GM10248 (cell line): ENCODE data around the gene MIXL1.

Source experiments
- CTCF ChIA-PET: fragments of 300-600 bp; sonication (Branson Sonifier 250); formaldehyde crosslinking; extraction: SDS; loops from one replicate; lab custom pipeline; 2021; ENCODE audit warnings: antibody characterized with exemption; lab: Yijun Ruan, JAX
- POLR2A ChIA-PET: fragments of 350-650 bp; sonication (Branson Sonifier 250); formaldehyde crosslinking; extraction: SDS; loops from one replicate; lab custom pipeline; 2020; ENCODE audit warnings: antibody characterized with exemption; lab: Yijun Ruan, JAX
- DNase-seq: peaks from one replicate; pipeline ENCODE4 v3.0.0; 2012; ENCODE audit errors: extremely low spot score
- TF ChIP-seq, protein P1 (sequence below): IDR thresholded peaks from 2 replicates; pipeline ENCODE4 v1.5.1; 2012; ENCODE audit warnings: mild to moderate bottlenecking, low read depth; ENCODE audit errors: extremely low read depth, missing control alignments, control extremely low read depth

The MIXL1 gene

DNA sequence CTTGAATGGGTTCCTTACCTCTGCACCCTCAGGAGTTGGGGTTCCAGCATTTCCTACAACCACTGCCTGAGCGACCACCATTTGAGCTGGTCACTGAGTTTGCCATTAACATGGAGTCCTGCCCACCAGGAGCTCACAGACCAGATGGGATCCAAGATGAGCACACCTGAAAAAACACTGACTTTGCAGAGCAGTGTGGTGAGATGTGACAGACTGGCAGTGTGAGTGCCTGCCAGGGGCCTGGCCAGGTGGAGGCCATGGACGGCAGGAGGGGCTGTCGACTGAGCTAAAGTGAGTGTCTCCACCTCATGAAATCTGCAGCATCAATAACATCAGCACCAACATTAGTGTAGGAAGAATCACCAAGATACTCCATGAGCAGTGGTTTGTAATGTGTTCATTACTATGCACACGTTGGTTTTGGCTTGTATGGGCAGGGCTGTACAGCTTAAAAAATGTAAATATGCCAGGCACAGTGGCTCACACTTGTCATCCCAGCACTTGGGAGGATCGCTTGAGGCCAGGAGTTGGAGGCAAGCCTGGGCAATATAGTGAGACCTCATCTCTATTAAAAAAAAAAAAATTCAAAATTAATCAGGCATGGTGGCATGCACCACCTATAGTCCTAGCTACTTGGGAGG is 12.2 kb upstream of the MIXL1 start:
- POLR2A ChIA-PET, result no interaction called here
- CTCF ChIA-PET, result interaction anchor here (1.2 to 4.8 kb wide), 5 partner anchors 12 to 224 kb away, joined by 3 to 53 read pairs (median 4); no protein-coding TSS in a partner anchor

DNA sequence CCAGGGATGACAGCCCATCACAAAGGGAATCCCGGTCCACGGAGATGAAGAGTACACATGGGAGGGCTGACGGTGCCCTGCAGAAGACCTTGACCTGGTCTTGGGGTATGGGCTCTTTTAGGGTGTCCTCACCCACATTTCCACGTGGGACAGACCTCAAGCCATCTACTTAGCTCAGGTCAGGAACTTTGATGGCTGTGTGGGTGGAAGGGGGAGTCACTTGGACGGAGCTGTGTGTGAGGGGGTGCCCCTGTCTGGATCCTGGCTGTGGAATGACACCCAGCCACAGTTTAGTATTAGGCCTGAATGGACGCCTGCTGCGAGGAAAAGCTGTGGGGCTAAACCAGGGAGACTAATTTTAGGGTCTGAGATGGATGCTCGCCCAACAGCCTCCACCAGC is 10.9 kb upstream of the MIXL1 start:
- DNase-seq, result no peak
- CTCF ChIA-PET, result interaction anchor here (2.9 to 4.8 kb wide), 2 partner anchors 13 to 88 kb away, joined by 11 to 53 read pairs; no protein-coding TSS in a partner anchor
- TF ChIP-seq, protein P1, sequence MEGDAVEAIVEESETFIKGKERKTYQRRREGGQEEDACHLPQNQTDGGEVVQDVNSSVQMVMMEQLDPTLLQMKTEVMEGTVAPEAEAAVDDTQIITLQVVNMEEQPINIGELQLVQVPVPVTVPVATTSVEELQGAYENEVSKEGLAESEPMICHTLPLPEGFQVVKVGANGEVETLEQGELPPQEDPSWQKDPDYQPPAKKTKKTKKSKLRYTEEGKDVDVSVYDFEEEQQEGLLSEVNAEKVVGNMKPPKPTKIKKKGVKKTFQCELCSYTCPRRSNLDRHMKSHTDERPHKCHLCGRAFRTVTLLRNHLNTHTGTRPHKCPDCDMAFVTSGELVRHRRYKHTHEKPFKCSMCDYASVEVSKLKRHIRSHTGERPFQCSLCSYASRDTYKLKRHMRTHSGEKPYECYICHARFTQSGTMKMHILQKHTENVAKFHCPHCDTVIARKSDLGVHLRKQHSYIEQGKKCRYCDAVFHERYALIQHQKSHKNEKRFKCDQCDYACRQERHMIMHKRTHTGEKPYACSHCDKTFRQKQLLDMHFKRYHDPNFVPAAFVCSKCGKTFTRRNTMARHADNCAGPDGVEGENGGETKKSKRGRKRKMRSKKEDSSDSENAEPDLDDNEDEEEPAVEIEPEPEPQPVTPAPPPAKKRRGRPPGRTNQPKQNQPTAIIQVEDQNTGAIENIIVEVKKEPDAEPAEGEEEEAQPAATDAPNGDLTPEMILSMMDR, result no peak
- POLR2A ChIA-PET, result no interaction called here

More for the DNA sequence above, 12.2 kb upstream of the MIXL1 start:
- no peak for DNase-seq
- TF ChIP-seq, protein P1, result no peak

DNA sequence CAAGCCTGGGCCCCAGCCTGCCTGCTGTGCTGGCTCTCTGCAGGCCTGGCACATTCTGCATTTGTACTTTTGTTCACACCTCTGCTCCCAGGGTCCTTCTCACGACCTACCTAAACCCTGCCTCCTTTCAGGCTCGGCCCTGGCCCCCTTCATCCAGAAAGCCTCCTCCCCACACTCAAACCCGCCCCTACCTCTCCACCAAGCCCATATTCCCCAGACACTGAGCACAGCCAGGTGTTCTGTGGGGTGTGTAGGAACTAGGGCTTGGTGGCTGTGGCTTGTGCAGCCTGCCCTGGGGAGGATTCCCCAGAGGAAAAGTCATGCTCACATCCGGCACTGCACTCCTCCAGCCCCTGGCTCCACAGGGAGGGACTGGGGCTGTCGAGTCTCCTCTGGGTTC is 8.2 kb upstream of the MIXL1 start:
- TF ChIP-seq, protein P1, result no peak
- POLR2A ChIA-PET, result no interaction called here
- no peak for DNase-seq
- CTCF ChIA-PET, result interaction anchor here (1.0 to 1.5 kb wide), 2 partner anchors 15 to 16 kb away, joined by 3 read pairs; no protein-coding TSS in a partner anchor

DNA sequence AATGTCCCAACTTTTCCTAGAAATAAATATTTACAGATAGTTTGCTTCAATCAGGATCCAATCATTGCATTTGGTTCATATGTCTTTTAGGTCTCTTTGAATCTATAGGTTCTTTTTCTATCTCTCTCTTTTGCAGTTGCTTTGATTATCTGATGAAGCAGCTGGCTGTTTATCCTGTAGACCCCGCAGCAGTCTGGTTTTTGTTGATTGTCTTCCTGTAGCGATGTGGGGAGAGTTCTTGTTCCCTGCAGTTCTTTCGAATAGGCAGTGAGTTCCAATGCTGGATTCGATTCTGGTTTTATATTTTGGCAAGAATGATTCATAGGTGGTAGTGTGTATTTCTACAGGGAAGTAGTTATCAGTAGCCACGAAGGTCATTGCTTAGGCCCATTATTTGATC is 7.4 kb upstream of the MIXL1 start:
- POLR2A ChIA-PET, result no interaction called here
- CTCF ChIA-PET, result interaction anchor here (1.6 kb wide), 1 partner anchor 15 kb away, joined by 4 read pairs; no protein-coding TSS in a partner anchor
- TF ChIP-seq, protein P1, result no peak
- DNase-seq, result no peak

DNA sequence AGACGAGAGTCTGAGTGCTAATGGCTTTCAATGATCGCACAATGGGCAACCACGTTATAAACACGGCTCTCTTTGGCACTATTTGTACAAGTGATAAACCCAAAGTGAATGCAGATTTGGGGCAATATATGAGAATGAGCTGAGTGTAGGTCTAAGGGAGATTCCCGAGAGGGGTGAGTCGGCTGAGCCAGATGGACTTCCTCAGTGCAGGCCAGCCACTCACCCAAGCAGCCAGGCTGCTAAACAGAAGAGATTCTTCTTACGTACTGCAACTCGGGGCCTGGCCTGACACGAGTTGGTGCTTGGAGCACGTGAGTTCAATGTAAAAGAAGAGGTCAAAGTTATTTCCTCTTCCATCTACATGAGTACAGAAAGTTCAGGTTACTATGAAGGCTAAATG is 6.2 kb upstream of the MIXL1 start:
- TF ChIP-seq, protein P1, result no peak
- DNase-seq, result no peak
- CTCF ChIA-PET, result interaction anchor here (1.4 to 1.6 kb wide), 2 partner anchors 8 to 16 kb away, joined by 4 read pairs; no protein-coding TSS in a partner anchor
- POLR2A ChIA-PET, result no interaction called here

DNA sequence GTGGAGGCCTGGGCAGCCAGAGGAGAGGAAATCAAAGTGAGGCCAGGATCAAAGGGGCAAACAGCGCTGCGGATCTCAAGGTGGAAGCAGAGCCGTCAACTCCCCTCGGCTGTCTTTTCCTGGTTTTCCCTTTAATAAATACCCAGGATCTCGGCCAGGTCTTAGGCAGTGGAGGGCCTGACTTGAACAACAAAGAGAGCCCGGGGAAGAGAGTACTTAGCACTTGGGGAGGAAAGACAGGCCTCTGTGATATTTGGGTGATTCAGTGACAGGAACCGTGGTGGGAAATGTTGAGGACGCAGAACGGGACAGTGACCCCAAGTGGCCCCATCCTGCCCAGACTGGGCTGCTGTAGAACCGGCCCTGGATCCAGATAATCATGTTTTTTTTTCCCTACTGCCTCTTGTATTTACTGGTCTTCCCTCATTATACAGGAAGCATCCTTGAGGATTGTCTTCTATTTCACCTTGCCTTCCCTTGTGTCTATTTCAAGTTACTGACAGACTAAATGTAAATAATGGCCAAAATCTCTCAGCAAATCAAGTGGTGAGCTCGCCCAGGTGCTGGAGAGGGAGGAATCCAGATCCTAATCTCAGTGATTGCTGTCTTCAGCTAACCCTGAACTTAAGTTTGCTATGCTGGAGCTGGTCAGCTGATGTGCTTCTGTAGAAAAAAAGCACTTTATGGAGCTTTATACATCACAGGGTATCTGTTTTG is 2.8 kb upstream of the MIXL1 start:
- no peak for DNase-seq
- TF ChIP-seq, protein P1, result no peak
- ChIA-PET CTCF (interaction anchor here (1.4 kb wide), 1 partner anchor 24 kb away, joined by 3 read pairs; no protein-coding TSS in a partner anchor), POLR2A (no interaction called here)
